Skeletal muscle tissue (tissue), 4 donors: Measurements from ENCODE around the gene C1orf105. TPM values are rescaled to one million over a fixed set of nuclear protein-coding genes. Genes with fewer than 3 reads are reported as not detected.

Source experiments
- H3K27ac ChIP-seq: one replicate; pipeline ENCODE4 v1.7.0; 2013; ENCODE audit warnings: mild to moderate bottlenecking, low read depth, low read length, inconsistent platforms
- H3K27me3 ChIP-seq, 3 donors: one replicate each; pipeline ENCODE4 v1.7.0; 2013; ENCODE audit warnings: low read length in 3 of 3; ENCODE audit not compliant: control insufficient read depth in 3 of 3, insufficient read depth in 3 of 3
- H3K36me3 ChIP-seq, 3 donors: one replicate each; pipeline ENCODE4 v1.7.0; 2013; ENCODE audit warnings: low read length in 3 of 3; ENCODE audit not compliant: control insufficient read depth in 3 of 3, insufficient read depth in 3 of 3
- H3K4me1 ChIP-seq, 3 donors: one replicate each; pipeline ENCODE4 v1.7.0; 2013; ENCODE audit warnings: low read length in 3 of 3, mild to moderate bottlenecking in 3 of 3; ENCODE audit not compliant: control insufficient read depth in 3 of 3, insufficient read depth in 3 of 3
- H3K4me3 ChIP-seq, 3 donors: one replicate each; pipeline ENCODE4 v1.7.0; 2013; ENCODE audit warnings: low read length in 3 of 3
- H3K9ac ChIP-seq, 3 donors: one replicate each; pipeline ENCODE4 v1.7.0; 2013; ENCODE audit warnings: low read length in 3 of 3, mild to moderate bottlenecking in 3 of 3, moderate library complexity in 2 of 3, low read depth in 1 of 3
- H3K9me3 ChIP-seq, 3 donors: one replicate each; pipeline ENCODE4 v1.7.0; 2013; ENCODE audit warnings: low read length in 3 of 3; ENCODE audit not compliant: control insufficient read depth in 3 of 3
- total RNA-seq: library from RNA; depleted of rRNA; stranded (reverse); fragments of >200 nt; gene quantifications from one replicate; pipeline ENCODE4 v1.2.3, GENCODE V29; 2014
- donor health status: Osteomylitis.

The C1orf105 gene
- total RNA-seq, 1 donor from 2014 or later = 44.4 TPM

- no peaks in the 10 kb centered on the region for H3K9me3 ChIP-seq
- H3K27me3 ChIP-seq = peaks cover 0 to 2% (median 0%) of the 10 kb centered on the region in 3 donors
- H3K4me3 ChIP-seq = peak overlapping the region in 2 of 3 donors; percentile 17 to 34
- H3K9ac ChIP-seq = peak overlapping the region in 2 of 3 donors; percentile 9 to 45
- peaks cover 14 to 24% (median 15%) of the 10 kb centered on the region in 3 donors for H3K4me1 ChIP-seq
- no peaks in the 10 kb centered on the region for H3K36me3 ChIP-seq
- peak overlapping the region; percentile 59 for H3K27ac ChIP-seq
Observed at GRCh38 chr1:172452536-172453152, 32.2 kb downstream of the C1orf105 start.

- H3K36me3 ChIP-seq = no peaks in the 10 kb centered on the region
Observed at GRCh38 chr1:172453153-172453545, 32.7 kb downstream of the C1orf105 start.

GRCh38 chr1:172453607-172454006 lies 33.1 kb downstream of the C1orf105 start:
- Histone ChIP-seq H3K4me3 (no peak overlapping the region), H3K9me3 (no peaks in the 10 kb centered on the region), H3K36me3 (no peaks in the 10 kb centered on the region), H3K9ac (no peak overlapping the region), H3K27ac (no peak overlapping the region), H3K27me3 (peaks cover 0 to 2% (median 0%) of the 10 kb centered on the region in 3 donors), H3K4me1 (peaks cover 9 to 20% (median 12%) of the 10 kb centered on the region in 3 donors)

More at GRCh38 chr1:172453153-172453545, 32.7 kb downstream of the C1orf105 start:
- H3K27ac ChIP-seq = peak overlapping the region; percentile 59
- H3K27me3 ChIP-seq = peaks cover 0 to 2% (median 0%) of the 10 kb centered on the region in 3 donors
- peaks cover 9 to 20% (median 12%) of the 10 kb centered on the region in 3 donors for H3K4me1 ChIP-seq
- peak overlapping the region in 1 of 3 donors; percentile 45 for H3K9ac ChIP-seq
- H3K9me3 ChIP-seq = no peaks in the 10 kb centered on the region
- peak overlapping the region in 2 of 3 donors; percentile 17 to 34 for H3K4me3 ChIP-seq

GRCh38 chr1:172455451-172455850 lies 35.0 kb downstream of the C1orf105 start:
- H3K27me3 ChIP-seq = peaks cover 0 to 2% (median 0%) of the 10 kb centered on the region in 3 donors
- H3K27ac ChIP-seq = no peak overlapping the region
- peaks cover 3 to 12% (median 10%) of the 10 kb centered on the region in 3 donors for H3K4me1 ChIP-seq
- H3K9me3 ChIP-seq = no peaks in the 10 kb centered on the region
- H3K36me3 ChIP-seq = no peaks in the 10 kb centered on the region
- H3K4me3 ChIP-seq = no peak overlapping the region
- H3K9ac ChIP-seq = no peak overlapping the region

DNA sequence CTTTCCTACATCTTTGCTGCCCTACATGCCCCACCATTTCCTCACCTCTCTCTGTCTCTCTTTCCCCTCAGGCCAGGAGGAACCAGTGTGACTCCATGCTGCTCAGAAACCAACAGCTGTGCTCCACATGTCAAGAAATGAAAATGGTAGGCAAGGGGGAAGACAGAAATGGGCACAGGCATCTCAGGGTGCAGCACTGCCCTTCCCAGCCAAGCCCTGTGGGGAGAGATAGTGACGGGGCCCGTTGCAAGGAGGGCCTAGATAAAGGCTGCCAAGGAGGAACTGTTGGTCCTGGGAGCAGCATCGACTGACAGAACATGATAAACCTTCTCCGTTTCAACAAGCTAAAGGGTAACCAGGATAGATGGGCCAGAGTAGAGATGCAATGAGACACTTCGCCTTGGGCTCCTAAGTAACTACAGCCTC lies 35.9 kb downstream of the C1orf105 start:
- H3K9me3 ChIP-seq = no peaks in the 10 kb centered on the region
- H3K27me3 ChIP-seq = peaks cover 0 to 2% (median 0%) of the 10 kb centered on the region in 3 donors
- H3K36me3 ChIP-seq = no peaks in the 10 kb centered on the region
- no peak overlapping the region for H3K4me3 ChIP-seq
- no peak overlapping the region for H3K9ac ChIP-seq
- H3K4me1 ChIP-seq = peaks cover 3 to 11% (median 10%) of the 10 kb centered on the region in 3 donors
- H3K27ac ChIP-seq = no peak overlapping the region

DNA sequence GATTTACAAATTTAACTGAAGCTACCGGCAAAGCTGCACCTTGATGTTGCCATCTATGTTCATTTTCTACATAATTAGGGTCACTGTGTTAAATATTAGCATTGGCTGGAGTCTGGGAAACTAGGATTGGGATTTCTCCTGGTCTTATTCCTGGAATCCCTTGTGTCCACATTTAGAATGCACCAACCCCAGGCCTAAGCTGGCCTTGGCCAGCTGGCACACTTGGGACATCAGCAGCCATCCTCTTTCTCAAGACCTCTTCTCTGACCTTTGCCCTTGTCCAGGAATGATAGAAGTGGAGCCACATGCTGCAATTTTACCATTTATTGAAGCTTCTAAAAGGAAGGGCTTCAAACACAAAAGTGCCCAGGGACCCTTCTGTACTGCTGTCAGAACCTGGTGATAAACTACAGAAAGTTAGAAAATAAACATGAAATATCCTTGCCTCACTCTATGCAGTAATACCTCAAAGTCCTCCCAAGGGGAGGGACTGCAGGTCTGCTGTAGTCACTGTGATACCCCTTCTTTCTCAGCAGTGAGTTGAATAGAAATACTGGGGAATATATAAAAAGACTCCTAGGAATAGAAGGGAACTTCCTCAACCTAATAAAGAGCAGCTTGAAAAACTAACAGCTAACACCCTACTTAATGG lies 37.1 kb downstream of the C1orf105 start:
- H3K27me3 ChIP-seq = peaks cover 0 to 2% (median 0%) of the 10 kb centered on the region in 3 donors
- no peaks in the 10 kb centered on the region for H3K36me3 ChIP-seq
- H3K9me3 ChIP-seq = no peaks in the 10 kb centered on the region
- H3K4me3 ChIP-seq = no peak overlapping the region
- H3K9ac ChIP-seq = no peak overlapping the region
- H3K4me1 ChIP-seq = peaks cover 3 to 6% (median 6%) of the 10 kb centered on the region in 3 donors
- no peak overlapping the region for H3K27ac ChIP-seq

GRCh38 chr1:172460177-172460576 lies 39.7 kb downstream of the C1orf105 start:
- Histone ChIP-seq H3K4me3 (no peak overlapping the region), H3K36me3 (no peaks in the 10 kb centered on the region), H3K9ac (no peak overlapping the region), H3K9me3 (no peaks in the 10 kb centered on the region), H3K27ac (no peak overlapping the region), H3K4me1 (no peaks in the 10 kb centered on the region), H3K27me3 (peaks cover 0 to 2% (median 0%) of the 10 kb centered on the region in 3 donors)

- no peak overlapping the region for H3K4me3 ChIP-seq
- H3K27ac ChIP-seq = no peak overlapping the region
- peaks cover 0 to 2% (median 0%) of the 10 kb centered on the region in 3 donors for H3K27me3 ChIP-seq
- H3K9me3 ChIP-seq = no peaks in the 10 kb centered on the region
- peaks cover 3 to 7% (median 4%) of the 10 kb centered on the region in 3 donors for H3K4me1 ChIP-seq
- H3K36me3 ChIP-seq = no peaks in the 10 kb centered on the region
- no peak overlapping the region for H3K9ac ChIP-seq
Observed at GRCh38 chr1:172460887-172461315, 40.4 kb downstream of the C1orf105 start.

DNA sequence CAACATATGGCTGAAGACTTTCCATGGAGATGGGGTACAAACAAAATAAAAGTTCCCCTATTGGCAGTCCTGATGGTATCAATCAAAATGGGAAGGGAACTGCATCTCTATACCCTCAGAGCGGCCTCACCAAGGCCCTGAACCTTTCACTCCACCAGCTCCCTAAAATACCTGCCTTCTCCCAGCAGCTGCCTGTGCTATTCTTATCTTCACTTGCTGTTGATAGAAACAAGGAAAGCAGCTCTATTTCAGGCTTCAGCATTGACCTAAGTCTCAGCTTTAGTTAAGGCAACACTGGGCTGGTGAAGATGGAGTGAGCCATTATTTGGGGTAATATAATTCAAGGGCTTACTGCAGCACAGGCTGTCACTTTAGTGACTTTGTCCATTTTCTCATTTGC lies 45.1 kb downstream of the C1orf105 start:
- Histone ChIP-seq H3K4me3 (no peak overlapping the region), H3K27me3 (no peaks in the 10 kb centered on the region), H3K27ac (peak overlapping the region; percentile 33), H3K36me3 (no peaks in the 10 kb centered on the region), H3K4me1 (peaks cover 4 to 11% (median 5%) of the 10 kb centered on the region in 3 donors), H3K9me3 (no peaks in the 10 kb centered on the region), H3K9ac (no peak overlapping the region)

- no peaks in the 10 kb centered on the region for H3K36me3 ChIP-seq
- H3K4me1 ChIP-seq = peaks cover 4 to 11% (median 5%) of the 10 kb centered on the region in 3 donors
- no peak overlapping the region for H3K4me3 ChIP-seq
- H3K9ac ChIP-seq = no peak overlapping the region
- no peak overlapping the region for H3K27ac ChIP-seq
- no peaks in the 10 kb centered on the region for H3K9me3 ChIP-seq
- no peaks in the 10 kb centered on the region for H3K27me3 ChIP-seq
Observed at GRCh38 chr1:172466795-172467407, 46.4 kb downstream of the C1orf105 start.
